ENCODE data around the gene FANCB.

- no peak for TF ChIP-seq CTCF (IDR thresholded peaks at IDR 0.05)
- no peak for TF ChIP-seq POLR2A (IDR thresholded peaks at IDR 0.05)
Observed at GRCh38 chrX:14875624-14876023, 2.8 kb upstream of the FANCB start.

Data from adrenal gland (tissue), 5 donors.